SKM-1 treated with dmso at 0.1 percent for 144 hours (cell line): ENCODE data around the gene SCN3A.
A peak's percentile ranks its signal among the peaks of the same experiment; 100 is the strongest.

ENCODE experiments used
- DNase-seq: peaks from one replicate; lab custom pipeline; 2025; ENCODE audit not compliant: unreplicated experiment; lab: John Stamatoyannopoulos, UW

Gene SCN3A

GRCh38 chr2:165192729-165193128 lies 11.1 kb downstream of the SCN3A start:
- DNase-seq: no peak

GRCh38 chr2:165191096-165191728 lies 12.6 kb downstream of the SCN3A start:
- no peak for DNase-seq

GRCh38 chr2:165185633-165186032 lies 18.2 kb downstream of the SCN3A start:
- no peak for DNase-seq

GRCh38 chr2:165182029-165182428 lies 21.8 kb downstream of the SCN3A start:
- no peak for DNase-seq

- no peak for DNase-seq
Observed at GRCh38 chr2:165176780-165177179, 27.1 kb downstream of the SCN3A start.

- peak; percentile 47 for DNase-seq
Observed at GRCh38 chr2:165173215-165173614, 30.6 kb downstream of the SCN3A start.

- DNase-seq: no peak
Observed at GRCh38 chr2:165164201-165164600, 39.6 kb downstream of the SCN3A start.

GRCh38 chr2:165163761-165164160 lies 40.1 kb downstream of the SCN3A start:
- DNase-seq: no peak

GRCh38 chr2:165162466-165162865 lies 41.4 kb downstream of the SCN3A start:
- no peak for DNase-seq

- no peak for DNase-seq
Observed at GRCh38 chr2:165161510-165161909, 42.3 kb downstream of the SCN3A start.

GRCh38 chr2:165157160-165157559 lies 46.7 kb downstream of the SCN3A start:
- no peak for DNase-seq

GRCh38 chr2:165155152-165155551 lies 48.7 kb downstream of the SCN3A start:
- DNase-seq: no peak

GRCh38 chr2:165149439-165149838 lies 54.4 kb downstream of the SCN3A start:
- DNase-seq: no peak

GRCh38 chr2:165147186-165148045 lies 56.4 kb downstream of the SCN3A start:
- no peak for DNase-seq

GRCh38 chr2:165144315-165144714 lies 59.5 kb downstream of the SCN3A start:
- peak; percentile 19 for DNase-seq

- DNase-seq: no peak
Observed at GRCh38 chr2:165141601-165142354, 62.1 kb downstream of the SCN3A start.

- DNase-seq: no peak
Observed at GRCh38 chr2:165126244-165126643, 77.6 kb downstream of the SCN3A start.

- DNase-seq: no peak
Observed at GRCh38 chr2:165122521-165122920, 81.3 kb downstream of the SCN3A start.

GRCh38 chr2:165120740-165121467 lies 82.9 kb downstream of the SCN3A start:
- no peak for DNase-seq

GRCh38 chr2:165115258-165115657 lies 88.6 kb downstream of the SCN3A start:
- DNase-seq: no peak

GRCh38 chr2:165114346-165114939 lies 89.4 kb downstream of the SCN3A start:
- no peak for DNase-seq
